22Rv1 (cell line): ENCODE data around the gene TBC1D2B.
A peak's percentile ranks its signal among the peaks of the same experiment; 100 is the strongest.

Experiments
- H3K27ac ChIP-seq: fragments of 450-650 bp; 2 replicates; pipeline ENCODE4 v1.5.1; 2017
- CTCF ChIP-seq: fragments of 450-650 bp; IDR thresholded peaks from 2 replicates; pipeline ENCODE4 v1.5.1; 2017; ENCODE audit warnings: mild to moderate bottlenecking
- ZFX ChIP-seq: fragments of 450-650 bp; IDR thresholded peaks from 2 replicates; pipeline ENCODE4 v1.6.1; 2017; ENCODE audit warnings: antibody characterized with exemption, borderline replicate concordance

The TBC1D2B gene

GRCh38 chr15:78063970-78064385 is 13.5 kb downstream of the TBC1D2B start:
- TF ChIP-seq CTCF = no peak
- no peak for TF ChIP-seq ZFX
- H3K27ac ChIP-seq = no peak overlapping the region

GRCh38 chr15:78063217-78063616 is 14.3 kb downstream of the TBC1D2B start:
- H3K27ac ChIP-seq = no peak overlapping the region
- no peak for TF ChIP-seq ZFX
- no peak for TF ChIP-seq CTCF

GRCh38 chr15:78061963-78062427 is 15.5 kb downstream of the TBC1D2B start:
- H3K27ac ChIP-seq = no peak overlapping the region
- TF ChIP-seq CTCF (no peak), ZFX (no peak)

GRCh38 chr15:78060232-78060631 is 17.3 kb downstream of the TBC1D2B start:
- no peak for TF ChIP-seq ZFX
- TF ChIP-seq CTCF = no peak
- H3K27ac ChIP-seq = peak overlapping the region; percentile 41

GRCh38 chr15:78059110-78059839 is 18.2 kb downstream of the TBC1D2B start:
- no peak overlapping the region for H3K27ac ChIP-seq
- TF ChIP-seq ZFX (no peak), CTCF (no peak)

GRCh38 chr15:78058401-78058935 is 19.0 kb downstream of the TBC1D2B start:
- TF ChIP-seq CTCF (no peak), ZFX (no peak)
- no peak overlapping the region for H3K27ac ChIP-seq

- H3K27ac ChIP-seq = no peak overlapping the region
- TF ChIP-seq ZFX (no peak), CTCF (no peak)
Measured at GRCh38 chr15:78057803-78058202, 19.7 kb downstream of the TBC1D2B start.
